ENCODE data around the gene COX6A2.

DNA sequence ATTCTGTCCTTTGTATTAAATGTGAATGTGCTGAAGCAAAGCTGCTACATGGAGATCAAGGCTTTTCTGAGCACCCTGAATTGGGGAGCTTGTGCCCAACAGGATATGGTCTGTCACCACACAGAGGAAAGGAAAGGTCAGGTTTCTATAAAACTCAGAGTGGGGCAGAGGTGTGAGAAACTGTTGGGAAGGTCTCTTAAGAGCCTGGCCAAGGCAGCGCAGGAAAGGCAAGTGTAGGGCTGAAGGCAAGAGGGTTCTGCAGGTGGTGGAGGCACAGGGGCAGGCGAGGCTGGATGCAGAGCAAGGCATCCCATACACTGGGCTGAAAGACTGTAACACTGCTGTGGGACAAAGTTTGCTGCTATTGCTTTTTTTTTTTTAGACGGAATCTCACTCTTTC, 8.1 kb downstream of the COX6A2 start:
- TF ChIP-seq, protein P1, sequence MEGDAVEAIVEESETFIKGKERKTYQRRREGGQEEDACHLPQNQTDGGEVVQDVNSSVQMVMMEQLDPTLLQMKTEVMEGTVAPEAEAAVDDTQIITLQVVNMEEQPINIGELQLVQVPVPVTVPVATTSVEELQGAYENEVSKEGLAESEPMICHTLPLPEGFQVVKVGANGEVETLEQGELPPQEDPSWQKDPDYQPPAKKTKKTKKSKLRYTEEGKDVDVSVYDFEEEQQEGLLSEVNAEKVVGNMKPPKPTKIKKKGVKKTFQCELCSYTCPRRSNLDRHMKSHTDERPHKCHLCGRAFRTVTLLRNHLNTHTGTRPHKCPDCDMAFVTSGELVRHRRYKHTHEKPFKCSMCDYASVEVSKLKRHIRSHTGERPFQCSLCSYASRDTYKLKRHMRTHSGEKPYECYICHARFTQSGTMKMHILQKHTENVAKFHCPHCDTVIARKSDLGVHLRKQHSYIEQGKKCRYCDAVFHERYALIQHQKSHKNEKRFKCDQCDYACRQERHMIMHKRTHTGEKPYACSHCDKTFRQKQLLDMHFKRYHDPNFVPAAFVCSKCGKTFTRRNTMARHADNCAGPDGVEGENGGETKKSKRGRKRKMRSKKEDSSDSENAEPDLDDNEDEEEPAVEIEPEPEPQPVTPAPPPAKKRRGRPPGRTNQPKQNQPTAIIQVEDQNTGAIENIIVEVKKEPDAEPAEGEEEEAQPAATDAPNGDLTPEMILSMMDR (IDR thresholded peaks at IDR 0.05; ENCODE audit: poor library complexity, severe bottlenecking), result no peak
- no peak for TF ChIP-seq MXI1 (conservative IDR thresholded peaks at IDR 0.05; ENCODE audit: poor library complexity, severe bottlenecking)
- no peak for TF ChIP-seq TAF1 (IDR thresholded peaks at IDR 0.05; ENCODE audit: low read depth)
- TF ChIP-seq EP300 (conservative IDR thresholded peaks at IDR 0.05; ENCODE audit: poor library complexity, severe bottlenecking), result no peak
- no peak for TF ChIP-seq RAD21 (conservative IDR thresholded peaks at IDR 0.05)

Data from neural cell (in vitro differentiated cells).